Measurements from ENCODE around the gene TMEM63B.
A peak's percentile ranks its signal among the peaks of the same experiment; 100 is the strongest.

DNA sequence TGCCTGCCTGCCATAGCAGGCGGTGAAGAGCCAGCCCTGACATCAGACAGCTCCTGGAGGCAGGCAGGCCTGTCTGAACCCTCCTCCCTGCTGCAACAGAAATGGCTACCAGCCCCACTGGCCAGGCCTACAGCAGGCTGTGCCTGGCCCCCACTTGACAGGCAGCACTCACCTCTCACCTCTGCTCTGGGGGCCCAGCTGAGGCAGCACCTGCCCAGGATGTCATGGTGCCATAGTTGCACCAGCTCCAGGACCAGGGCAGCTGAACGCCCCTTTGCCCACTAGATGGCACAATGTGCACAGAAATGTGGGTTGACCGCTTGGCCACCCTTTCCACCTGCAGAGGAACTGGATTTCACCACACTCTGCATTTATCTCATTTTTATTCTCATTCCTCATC is 30.7 kb upstream of the TMEM63B start:
- TF ChIP-seq, protein P1, sequence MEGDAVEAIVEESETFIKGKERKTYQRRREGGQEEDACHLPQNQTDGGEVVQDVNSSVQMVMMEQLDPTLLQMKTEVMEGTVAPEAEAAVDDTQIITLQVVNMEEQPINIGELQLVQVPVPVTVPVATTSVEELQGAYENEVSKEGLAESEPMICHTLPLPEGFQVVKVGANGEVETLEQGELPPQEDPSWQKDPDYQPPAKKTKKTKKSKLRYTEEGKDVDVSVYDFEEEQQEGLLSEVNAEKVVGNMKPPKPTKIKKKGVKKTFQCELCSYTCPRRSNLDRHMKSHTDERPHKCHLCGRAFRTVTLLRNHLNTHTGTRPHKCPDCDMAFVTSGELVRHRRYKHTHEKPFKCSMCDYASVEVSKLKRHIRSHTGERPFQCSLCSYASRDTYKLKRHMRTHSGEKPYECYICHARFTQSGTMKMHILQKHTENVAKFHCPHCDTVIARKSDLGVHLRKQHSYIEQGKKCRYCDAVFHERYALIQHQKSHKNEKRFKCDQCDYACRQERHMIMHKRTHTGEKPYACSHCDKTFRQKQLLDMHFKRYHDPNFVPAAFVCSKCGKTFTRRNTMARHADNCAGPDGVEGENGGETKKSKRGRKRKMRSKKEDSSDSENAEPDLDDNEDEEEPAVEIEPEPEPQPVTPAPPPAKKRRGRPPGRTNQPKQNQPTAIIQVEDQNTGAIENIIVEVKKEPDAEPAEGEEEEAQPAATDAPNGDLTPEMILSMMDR (IDR thresholded peaks at IDR 0.05), result peak in 1 of 3 donors; percentile 76
- TF ChIP-seq POLR2A (IDR thresholded peaks at IDR 0.05), result no peak

Data from lower leg skin (tissue), 3 donors.